Right hindlimb (tissue), 1 donor: Measurements from ENCODE around the gene REPIN1.

Experiments used
- DNase-seq: peaks from one replicate; pipeline ENCODE4 v3.0.0-alpha.2; 2018

REPIN1 gene

DNA sequence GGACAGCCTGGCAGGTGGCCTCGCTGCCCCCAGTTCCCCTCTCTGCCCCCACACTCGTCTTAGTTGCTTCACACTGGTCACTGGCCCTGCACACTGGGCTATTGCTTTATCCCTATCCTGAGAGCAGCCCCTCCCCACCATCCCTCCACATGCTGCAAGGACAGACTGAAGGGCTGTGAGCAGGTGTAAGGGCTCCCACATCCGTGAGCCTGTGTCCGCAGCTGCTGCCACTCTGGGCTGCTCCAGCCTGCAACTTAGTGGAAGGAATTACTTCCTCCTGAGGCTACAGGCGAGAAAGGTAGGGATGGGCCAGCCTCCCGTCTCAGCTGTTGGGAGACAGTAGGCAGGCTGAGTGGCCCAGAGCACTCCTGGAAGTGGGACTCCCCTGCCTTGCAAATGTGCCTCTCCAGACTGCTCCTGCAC is 31.0 kb upstream of the REPIN1 start:
- no peak for DNase-seq

DNA sequence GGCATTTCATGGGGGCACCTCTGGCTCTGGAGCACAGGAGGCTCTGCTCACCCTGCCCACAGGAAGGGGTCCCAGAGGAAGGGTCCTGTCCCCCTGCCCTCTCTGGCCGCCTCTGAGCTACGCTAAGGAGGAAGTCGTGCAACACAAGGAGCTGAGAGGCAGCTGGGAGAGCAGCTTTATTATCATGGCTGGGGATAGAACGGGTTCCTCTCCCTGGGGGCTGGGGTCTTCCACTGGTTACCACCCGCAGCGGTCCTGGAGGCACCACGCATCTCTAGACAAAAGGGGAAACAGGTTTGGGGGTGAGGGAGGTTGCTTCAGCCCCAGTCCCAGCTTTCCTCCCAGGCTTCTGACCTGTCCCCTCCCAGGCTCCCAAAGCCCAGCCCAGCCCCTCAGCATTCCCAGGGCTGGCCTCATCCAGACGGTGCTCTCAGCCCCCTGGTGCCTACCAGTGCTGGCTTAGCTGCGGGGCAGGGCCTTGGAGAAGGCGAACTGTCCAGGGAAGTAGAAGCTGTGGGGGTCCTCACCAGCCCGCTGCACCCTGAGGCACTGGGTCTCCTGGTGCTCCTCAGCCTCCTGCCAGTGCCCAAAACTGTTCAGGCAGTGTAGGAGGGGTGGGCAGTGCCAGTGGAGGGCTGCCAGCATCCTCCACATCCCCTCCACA is 30.3 kb upstream of the REPIN1 start:
- no peak for DNase-seq

DNA sequence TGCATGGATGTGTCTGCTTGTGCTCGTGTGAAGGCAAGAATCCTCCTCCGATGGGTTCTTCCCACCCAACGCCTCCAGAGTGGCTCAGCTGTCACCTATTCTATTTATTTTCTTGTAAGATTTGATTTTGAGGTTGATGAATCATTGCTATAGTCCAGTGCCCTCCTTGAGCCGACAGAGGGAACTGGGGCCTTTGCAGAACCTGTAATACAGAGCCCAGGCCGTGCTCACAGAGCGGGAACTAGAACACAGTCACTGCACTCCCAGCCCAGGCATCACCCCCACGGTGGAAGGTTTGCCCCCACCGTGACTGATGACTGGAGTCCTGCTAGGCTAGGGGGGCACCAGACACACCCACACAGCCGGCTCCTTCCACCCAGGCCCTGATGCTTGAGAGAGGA is 29.2 kb upstream of the REPIN1 start:
- DNase-seq: no peak

GRCh38 chr7:150340024-150340749 is 28.4 kb upstream of the REPIN1 start:
- peak; percentile 61 for DNase-seq

DNA sequence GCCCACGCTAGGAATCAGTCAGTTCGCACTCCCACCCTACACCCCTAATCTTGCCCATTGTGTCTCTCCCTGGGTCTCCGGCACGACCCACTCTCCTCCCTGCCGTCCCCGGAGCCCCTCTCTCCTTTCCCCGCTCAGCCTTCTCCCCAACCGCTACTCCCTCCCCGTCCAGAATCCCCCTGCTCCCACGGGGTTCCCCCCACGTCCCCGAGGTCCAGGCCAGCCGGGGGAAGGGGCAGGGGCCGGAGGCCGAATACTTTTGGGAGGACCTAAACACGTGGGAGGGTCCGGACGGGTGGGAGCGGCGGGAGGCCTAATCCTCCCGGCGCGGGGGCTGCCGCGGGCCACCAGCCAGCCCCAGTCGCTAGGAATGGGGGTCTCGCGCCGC is 27.8 kb upstream of the REPIN1 start:
- DNase-seq: no peak

DNA sequence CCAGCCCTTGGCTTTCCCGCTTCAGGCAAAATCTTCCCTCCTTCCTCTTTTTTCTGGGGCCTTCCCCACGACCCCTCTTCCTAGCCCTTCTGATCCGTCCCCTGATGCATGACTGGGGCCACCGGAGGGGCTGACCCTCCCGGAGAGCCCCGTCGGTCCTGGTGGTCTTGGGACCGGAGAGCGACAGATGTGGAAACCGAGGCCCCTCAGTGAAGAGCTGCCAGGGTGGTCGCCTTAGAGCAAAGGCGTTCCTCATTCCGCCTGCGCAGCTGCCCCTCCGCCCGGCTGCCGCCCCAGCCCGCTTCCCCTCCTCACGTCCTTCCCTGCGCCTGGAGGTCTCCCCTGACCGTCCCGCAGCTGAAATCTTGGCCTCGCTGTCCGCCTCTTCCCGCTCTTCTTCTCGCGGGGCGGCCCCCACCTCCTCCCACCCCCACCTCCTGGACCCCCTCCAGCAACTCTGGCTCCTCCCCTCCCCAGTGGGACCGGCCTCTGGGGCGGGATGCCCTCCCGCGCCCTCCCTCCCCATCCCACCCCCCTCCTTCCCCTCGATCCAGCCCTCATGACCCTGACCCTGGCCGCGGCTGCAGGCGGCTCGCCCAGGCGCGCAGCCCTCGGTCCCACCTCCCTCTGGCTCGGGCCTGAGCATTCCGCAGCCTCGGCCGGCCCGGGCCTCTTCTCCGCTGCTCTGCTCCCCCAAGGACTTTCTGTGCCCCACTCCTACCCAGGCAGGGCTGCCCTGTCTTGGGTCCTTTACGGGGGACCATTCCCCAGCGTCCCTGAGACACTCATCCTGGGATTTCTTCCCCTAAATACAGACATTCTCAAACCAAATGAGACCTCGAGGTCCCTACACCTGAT is 27.1 kb upstream of the REPIN1 start, which contains the start of gene RARRES2:
Gene RARRES2, minus strand, starts transcription at position 367 of the 858 bp plus-strand sequence. CDS start 1,020 bp downstream, outside the sequence.
- DNase-seq: peak; percentile 71

DNA sequence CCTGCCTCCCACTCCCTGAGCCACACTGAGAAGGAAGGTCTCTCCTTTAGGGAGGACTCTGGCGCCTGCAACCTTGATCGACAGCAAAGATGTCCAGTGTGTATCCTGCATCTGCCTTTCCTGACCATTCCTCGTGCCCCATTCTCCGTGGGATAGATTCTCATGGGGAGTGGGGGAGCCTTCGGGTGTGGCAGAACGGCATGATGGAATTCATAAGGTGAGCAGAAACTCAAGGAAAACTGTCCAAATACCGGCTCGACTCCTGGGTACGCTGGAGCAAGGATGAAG is 26.6 kb upstream of the REPIN1 start:
- DNase-seq: no peak

DNA sequence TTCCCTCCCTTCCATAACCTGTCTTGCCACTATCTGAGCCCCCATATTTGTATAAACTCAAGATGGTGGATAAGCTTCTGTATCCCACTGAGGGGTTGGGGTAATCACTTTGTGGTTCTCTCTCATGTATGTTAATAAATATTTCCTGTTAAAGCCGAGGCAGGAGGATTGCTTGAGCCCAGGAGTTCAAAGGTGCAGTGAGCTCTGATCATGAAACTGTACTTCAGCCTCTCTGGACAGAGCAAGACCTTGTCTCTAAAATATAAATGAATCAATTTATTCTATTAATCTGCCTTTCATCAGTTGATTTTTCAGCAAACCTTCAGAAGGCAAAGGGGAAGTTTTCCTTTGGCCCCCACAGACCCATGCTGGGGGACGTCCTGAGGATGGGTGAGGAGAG is 25.4 kb upstream of the REPIN1 start:
- no peak for DNase-seq

DNA sequence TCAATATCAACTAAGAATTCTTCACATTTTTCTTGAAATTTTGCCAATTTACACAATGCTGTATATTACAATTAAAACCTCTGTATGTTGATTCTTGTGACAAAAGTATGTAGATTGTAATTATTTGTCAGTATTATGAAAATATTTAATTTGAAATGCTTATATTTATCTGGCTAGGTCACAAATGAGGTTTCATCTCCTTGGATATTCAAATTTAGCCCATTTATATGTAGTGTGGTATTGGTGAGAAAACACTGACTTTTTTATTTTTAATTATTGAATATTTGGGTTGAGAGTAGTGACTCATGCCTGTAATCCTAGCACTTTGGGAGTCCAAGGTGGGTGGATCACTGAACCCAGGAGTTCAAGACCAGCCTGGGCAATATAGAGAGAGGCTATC is 24.3 kb upstream of the REPIN1 start:
- no peak for DNase-seq

- DNase-seq: no peak
Observed at GRCh38 chr7:150345012-150345411, 23.6 kb upstream of the REPIN1 start.

- no peak for DNase-seq
Observed at GRCh38 chr7:150346922-150347321, 21.7 kb upstream of the REPIN1 start.

DNA sequence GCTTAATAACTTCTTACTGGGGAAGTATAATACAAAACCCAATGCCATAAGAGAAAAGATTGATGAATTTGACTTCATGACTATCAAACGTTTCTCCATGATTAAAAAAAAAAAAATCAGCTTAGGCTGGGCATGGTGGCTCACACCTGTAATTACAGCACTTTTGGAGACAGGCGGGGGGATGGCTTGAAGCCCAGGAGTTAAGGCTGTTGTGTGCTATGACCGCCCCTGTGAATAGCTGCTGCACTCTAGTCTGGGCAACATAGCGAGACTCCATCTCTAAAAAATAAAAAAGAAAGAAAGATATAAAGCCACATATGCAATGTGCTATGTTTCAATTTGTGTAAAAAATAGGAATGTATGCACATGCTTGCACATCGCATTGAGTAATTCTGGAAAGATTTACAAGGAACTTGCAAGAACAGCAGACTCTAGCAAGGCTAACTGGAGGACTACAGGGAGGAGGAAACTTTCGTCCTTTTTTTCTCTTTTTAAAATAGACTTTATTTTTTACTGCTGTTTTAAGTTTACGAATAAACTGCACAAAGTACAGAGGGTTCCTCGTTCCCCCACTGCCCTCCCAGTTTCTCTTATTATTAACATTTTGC is 16.9 kb upstream of the REPIN1 start:
- no peak for DNase-seq

DNA sequence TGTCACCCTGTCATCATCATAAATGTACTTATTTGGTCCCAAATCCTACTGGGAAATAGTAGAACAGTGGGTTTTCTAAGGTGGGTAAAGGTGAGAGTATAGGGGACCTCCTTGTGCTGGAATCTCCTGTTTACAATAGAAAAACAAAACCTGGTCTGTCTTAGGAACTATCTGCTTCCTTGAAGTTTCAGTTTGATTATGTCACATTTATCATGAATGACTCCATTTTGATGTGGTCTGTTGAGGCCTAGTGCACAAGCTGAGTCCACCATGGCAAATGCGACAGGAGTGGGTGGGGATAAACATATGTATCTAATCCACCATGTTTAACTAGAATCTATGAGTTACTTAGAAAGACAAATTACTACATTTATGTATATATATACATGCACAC is 13.0 kb upstream of the REPIN1 start:
- no peak for DNase-seq

DNA sequence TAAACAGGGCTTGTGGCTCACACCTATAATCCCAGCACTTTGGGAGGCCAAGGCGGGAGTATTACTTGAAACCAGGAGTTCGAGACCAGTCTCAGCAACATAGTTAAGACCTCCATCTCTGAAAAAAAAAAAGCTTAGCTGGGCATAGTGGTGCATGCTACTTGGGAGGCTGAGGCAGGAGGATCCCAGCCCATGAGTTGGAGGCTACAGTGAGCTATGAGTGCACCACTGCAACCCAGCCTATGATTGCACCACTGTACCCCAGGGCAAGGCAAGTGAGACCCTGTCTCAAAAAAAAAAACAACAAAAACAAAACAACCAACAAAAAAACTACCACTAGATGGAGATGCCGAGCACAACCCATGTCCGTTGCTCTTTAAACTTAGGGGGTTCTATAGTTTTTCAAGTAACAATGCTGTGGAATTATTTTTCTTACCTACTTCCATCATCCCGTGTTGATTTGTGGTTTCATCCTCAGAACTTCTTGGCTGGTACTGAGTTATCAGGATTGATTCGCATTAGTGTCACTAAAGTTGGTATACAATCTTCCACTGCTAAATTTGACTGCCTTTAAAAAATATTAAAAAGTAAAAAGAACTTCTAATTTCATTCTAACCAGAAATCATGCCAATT is 12.2 kb upstream of the REPIN1 start:
- no peak for DNase-seq

DNA sequence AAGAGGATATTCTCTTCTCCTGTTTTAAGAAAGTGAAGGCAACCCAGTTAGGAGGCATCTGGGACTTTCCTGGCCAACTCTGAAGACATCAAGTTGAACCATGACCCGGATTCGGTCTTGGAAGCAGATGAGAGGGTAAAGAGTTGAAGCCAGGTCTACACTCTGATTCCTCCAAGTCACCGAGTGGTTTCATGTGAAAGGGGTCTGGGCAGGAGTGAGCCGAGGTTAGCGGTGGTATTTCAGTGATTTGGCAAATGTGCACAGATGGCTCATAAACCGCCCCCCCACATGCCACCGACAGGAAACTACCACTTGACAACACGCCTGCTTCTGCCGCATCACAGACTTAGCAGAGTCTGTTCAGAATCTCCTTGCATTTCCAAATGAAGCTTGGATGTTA is 11.4 kb upstream of the REPIN1 start:
- DNase-seq: no peak

DNA sequence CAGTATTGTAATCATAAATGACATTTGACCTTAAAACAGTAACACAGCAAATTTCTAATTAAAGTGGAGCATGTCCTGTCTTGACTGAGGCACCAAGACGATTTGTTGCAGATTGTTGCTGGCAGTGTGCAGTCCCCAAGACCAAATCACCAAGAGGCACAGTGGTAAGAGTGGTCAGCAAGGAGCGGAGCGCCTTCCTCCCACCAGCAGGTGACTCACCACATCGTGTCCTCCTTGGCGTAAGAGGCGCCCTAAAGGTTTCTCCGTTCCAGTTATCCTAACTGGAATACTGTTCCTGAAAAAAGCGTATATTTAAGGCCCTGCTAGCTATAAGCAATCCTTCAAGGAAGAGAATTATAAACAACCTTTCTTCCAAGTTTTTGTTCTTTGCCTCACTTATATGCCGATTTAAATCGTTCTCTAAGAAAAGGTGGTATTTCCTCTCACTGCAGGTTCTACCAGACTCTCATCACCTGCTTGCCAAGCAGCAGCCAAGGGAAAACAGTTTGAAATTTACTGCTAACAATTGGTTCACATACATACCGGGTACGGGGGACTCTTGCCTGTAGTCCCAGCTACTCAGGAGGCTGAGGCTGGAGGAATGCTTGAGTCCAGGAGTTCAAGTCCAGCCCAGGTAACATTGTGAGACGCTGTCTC is 10.7 kb upstream of the REPIN1 start:
- DNase-seq: no peak

DNA sequence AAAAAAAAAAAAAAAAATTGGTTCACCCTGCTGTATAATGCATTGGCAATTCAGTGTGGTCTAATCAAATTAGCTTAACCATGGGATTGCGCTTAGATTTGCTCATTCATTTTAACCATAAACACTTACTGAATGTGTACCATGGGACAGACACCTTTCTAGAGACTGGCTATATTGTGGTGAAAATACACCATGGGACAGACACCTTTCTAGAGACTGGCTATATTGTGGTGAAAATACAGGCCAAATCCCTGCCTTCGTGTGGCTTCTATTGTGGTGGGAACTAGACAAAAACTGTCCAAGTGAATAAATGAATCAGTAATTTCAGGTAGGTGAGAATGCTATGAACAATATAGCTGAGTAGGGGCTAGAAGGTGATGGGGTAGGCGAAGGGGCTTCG is 10.2 kb upstream of the REPIN1 start:
- DNase-seq: no peak

DNA sequence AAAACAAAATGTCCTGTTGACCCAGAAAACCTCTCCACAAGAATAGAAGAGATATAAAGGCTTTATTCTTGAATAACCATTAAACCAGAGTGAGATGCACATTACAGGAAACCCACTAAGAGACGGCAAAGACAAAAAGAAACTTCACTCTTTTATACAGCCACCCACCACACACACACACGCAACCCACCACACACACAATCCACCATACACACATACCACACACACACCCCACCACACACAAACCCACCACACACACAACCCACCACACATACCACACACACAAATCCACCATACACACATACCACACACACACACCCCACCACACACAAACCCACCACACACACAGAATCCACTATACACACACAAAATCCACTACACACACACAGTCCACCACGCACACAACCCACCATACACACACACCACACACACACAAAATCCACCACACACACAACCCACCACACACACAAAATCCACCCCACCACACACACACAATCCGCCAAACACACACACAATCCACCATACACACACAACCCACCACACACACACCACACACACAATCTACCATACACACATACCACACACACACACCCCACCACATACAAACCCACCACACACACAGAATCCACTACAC is 9.5 kb upstream of the REPIN1 start:
- DNase-seq: no peak

DNA sequence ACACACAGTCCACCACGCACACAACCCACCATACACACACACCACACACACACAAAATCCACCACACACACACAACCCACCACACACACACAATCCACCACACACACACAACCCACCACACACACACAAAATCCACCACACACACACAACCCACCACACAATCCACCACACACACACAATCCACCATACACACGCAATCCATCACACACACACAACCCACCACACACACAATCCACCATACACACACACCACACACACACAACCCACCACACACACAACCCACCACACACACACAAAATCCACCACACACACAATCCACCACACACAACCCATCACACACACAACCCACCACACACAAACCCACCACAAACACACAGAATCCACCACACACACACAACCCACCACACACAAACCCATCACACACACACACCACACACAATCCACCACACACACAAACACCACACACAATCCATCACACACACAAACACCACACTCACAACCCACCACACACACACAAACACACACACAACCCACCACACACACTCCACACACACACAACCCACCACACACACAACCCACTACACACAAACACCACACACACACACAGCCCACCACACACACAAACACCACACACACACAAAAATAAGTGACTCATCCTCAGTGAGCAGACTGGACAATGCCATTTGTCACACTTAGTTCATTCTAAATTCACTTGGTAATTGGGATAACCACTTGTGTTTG is 8.8 kb upstream of the REPIN1 start:
- DNase-seq: no peak

- no peak for DNase-seq
Observed at GRCh38 chr7:150360363-150361058, 8.1 kb upstream of the REPIN1 start.

- DNase-seq: no peak
Observed at GRCh38 chr7:150361402-150361801, 7.2 kb upstream of the REPIN1 start.
